Astrocyte (in vitro differentiated cells and primary cell): ENCODE data around the gene EVL.

Source experiments
- EZH2 ChIP-seq: IDR thresholded peaks from 2 replicates; pipeline ENCODE4 v1.6.1; 2012; ENCODE audit warnings: mild to moderate bottlenecking, low read length, inconsistent platforms; ENCODE audit not compliant: insufficient read depth
- TF ChIP-seq, protein P1 (sequence below): IDR thresholded peaks from 2 replicates; pipeline ENCODE4 v1.5.1; 2011; ENCODE audit warnings: low read depth, mild to moderate bottlenecking, inconsistent platforms, low read length, moderate library complexity; ENCODE audit not compliant: insufficient read depth

- TF ChIP-seq, protein P1, sequence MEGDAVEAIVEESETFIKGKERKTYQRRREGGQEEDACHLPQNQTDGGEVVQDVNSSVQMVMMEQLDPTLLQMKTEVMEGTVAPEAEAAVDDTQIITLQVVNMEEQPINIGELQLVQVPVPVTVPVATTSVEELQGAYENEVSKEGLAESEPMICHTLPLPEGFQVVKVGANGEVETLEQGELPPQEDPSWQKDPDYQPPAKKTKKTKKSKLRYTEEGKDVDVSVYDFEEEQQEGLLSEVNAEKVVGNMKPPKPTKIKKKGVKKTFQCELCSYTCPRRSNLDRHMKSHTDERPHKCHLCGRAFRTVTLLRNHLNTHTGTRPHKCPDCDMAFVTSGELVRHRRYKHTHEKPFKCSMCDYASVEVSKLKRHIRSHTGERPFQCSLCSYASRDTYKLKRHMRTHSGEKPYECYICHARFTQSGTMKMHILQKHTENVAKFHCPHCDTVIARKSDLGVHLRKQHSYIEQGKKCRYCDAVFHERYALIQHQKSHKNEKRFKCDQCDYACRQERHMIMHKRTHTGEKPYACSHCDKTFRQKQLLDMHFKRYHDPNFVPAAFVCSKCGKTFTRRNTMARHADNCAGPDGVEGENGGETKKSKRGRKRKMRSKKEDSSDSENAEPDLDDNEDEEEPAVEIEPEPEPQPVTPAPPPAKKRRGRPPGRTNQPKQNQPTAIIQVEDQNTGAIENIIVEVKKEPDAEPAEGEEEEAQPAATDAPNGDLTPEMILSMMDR: no peak
- TF ChIP-seq EZH2: no peak
These were observed 20.2 kb downstream of the EVL start for GRCh38 chr14:100085462-100085861.
